H9 (cell line): ENCODE measurements around the gene HOXC10. TPM values are rescaled to one million over a fixed set of nuclear protein-coding genes. Genes with fewer than 3 reads are reported as not detected.

Experiments
- DNase-seq: peaks from one replicate; pipeline ENCODE4 v3.0.0-alpha.2; 2017
- H2AFZ ChIP-seq: one replicate; pipeline ENCODE4 v1.6.1; 2013; ENCODE audit warnings: mild to moderate bottlenecking, low read length, control low read depth, moderate library complexity
- H2AK5ac ChIP-seq: 2 replicates; pipeline ENCODE4 v1.6.1; 2013; ENCODE audit warnings: low read length, control low read depth, mixed read lengths; ENCODE audit not compliant: insufficient read length
- H2BK120ac ChIP-seq: one replicate; pipeline ENCODE4 v1.6.1; 2013; ENCODE audit warnings: low read depth, mild to moderate bottlenecking, low read length, control low read depth, inconsistent platforms; ENCODE audit not compliant: poor library complexity, severe bottlenecking
- H2BK12ac ChIP-seq: 2 replicates; pipeline ENCODE4 v1.6.1; 2013; ENCODE audit warnings: low read length, control low read depth, mixed read lengths, low read depth; ENCODE audit not compliant: insufficient read length
- H2BK15ac ChIP-seq: 2 replicates; pipeline ENCODE4 v1.6.1; 2013; ENCODE audit warnings: low read depth, low read length, control low read depth
- H2BK20ac ChIP-seq: one replicate; pipeline ENCODE4 v1.6.1; 2013; ENCODE audit warnings: low read depth, mild to moderate bottlenecking, low read length, control low read depth, inconsistent platforms; ENCODE audit not compliant: poor library complexity, severe bottlenecking
- H2BK5ac ChIP-seq: 2 replicates; pipeline ENCODE4 v1.6.1; 2013; ENCODE audit warnings: low read length, control low read depth, mixed read lengths; ENCODE audit not compliant: insufficient read length
- H3K14ac ChIP-seq: 2 replicates; pipeline ENCODE4 v1.6.1; 2013; ENCODE audit warnings: low read length, control low read depth; ENCODE audit not compliant: insufficient read depth
- H3K18ac ChIP-seq: 2 replicates; pipeline ENCODE4 v1.6.1; 2013; ENCODE audit warnings: low read depth, mild to moderate bottlenecking, mixed read lengths, low read length, control low read depth; ENCODE audit not compliant: insufficient read length
- H3K23ac ChIP-seq: 2 replicates; pipeline ENCODE4 v1.6.1; 2013; ENCODE audit warnings: low read length, control low read depth, mixed read lengths, low read depth; ENCODE audit not compliant: insufficient read length
- H3K23me2 ChIP-seq: 2 replicates; pipeline ENCODE4 v1.6.1; 2013; ENCODE audit warnings: low read depth, mild to moderate bottlenecking, mixed read lengths, low read length, control low read depth; ENCODE audit not compliant: insufficient read length, poor library complexity, severe bottlenecking
- H3K27ac ChIP-seq: 2 replicates; pipeline ENCODE4 v1.5.1; 2013; ENCODE audit warnings: low read length, control low read depth, mixed read lengths, low read depth; ENCODE audit not compliant: insufficient read length
- H3K27me3 ChIP-seq: 2 replicates; pipeline ENCODE4 v1.6.1; 2013; ENCODE audit warnings: low read length, control low read depth, inconsistent platforms; ENCODE audit not compliant: insufficient read depth
- H3K4ac ChIP-seq: 2 replicates; pipeline ENCODE4 v1.6.1; 2013; ENCODE audit warnings: low read depth, mild to moderate bottlenecking, control low read depth, inconsistent platforms, low read length, moderate library complexity
- H3K4me1 ChIP-seq: 2 replicates; pipeline ENCODE4 v1.6.1; 2013; ENCODE audit warnings: low read length, control low read depth, inconsistent platforms; ENCODE audit not compliant: insufficient read depth
- H3K4me2 ChIP-seq: 2 replicates; pipeline ENCODE4 v1.6.1; 2013; ENCODE audit warnings: low read length, control low read depth, mixed read lengths; ENCODE audit not compliant: insufficient read length, insufficient read depth
- H3K56ac ChIP-seq: 2 replicates; pipeline ENCODE4 v1.6.1; 2013; ENCODE audit warnings: low read depth, mild to moderate bottlenecking, mixed read lengths, low read length, control low read depth; ENCODE audit not compliant: insufficient read length
- H3K79me1 ChIP-seq: 2 replicates; pipeline ENCODE4 v1.6.1; 2013; ENCODE audit warnings: low read depth, mild to moderate bottlenecking, moderate library complexity, low read length, control low read depth, inconsistent platforms; ENCODE audit not compliant: insufficient read depth, poor library complexity, severe bottlenecking
- H3K79me2 ChIP-seq: 2 replicates; pipeline ENCODE4 v1.6.1; 2013; ENCODE audit warnings: low read length, control low read depth, inconsistent platforms; ENCODE audit not compliant: insufficient read depth
- H3K9ac ChIP-seq: 2 replicates; pipeline ENCODE4 v1.6.1; 2013; ENCODE audit warnings: low read length, control low read depth, mixed read lengths; ENCODE audit not compliant: insufficient read length; ENCODE audit errors: extremely low read depth
- H3K9me3 ChIP-seq: one replicate; pipeline ENCODE4 v1.6.1; 2013; ENCODE audit warnings: low read depth, low read length, inconsistent platforms; ENCODE audit not compliant: control insufficient read depth
- H3T11ph ChIP-seq: one replicate; pipeline ENCODE4 v1.6.1; 2013; ENCODE audit warnings: mild to moderate bottlenecking, low read length, control low read depth, inconsistent platforms
- H4K20me1 ChIP-seq: one replicate; pipeline ENCODE4 v1.6.1; 2013; ENCODE audit not compliant: control insufficient read depth, insufficient read length, insufficient read depth
- H4K5ac ChIP-seq: 2 replicates; pipeline ENCODE4 v1.6.1; 2013; ENCODE audit warnings: low read depth, mild to moderate bottlenecking, mixed read lengths, low read length, control low read depth; ENCODE audit not compliant: insufficient read length
- H4K8ac ChIP-seq: replicated peaks from 2 replicates; pipeline ENCODE4 v1.6.1; 2013; ENCODE audit warnings: low read length, control low read depth, mixed read lengths, low read depth; ENCODE audit not compliant: insufficient read length
- H4K91ac ChIP-seq: 2 replicates; pipeline ENCODE4 v1.6.1; 2013; ENCODE audit warnings: low read depth, mild to moderate bottlenecking, moderate library complexity, mixed read lengths, low read length, control low read depth; ENCODE audit not compliant: insufficient read length
- H3K27ac Mint-ChIP-seq, 3 experiments: 2 replicates in 2 of 3; 3 replicates in 1 of 3; pipeline ENCODE4 v1.8.0; 2020 to 2021; ENCODE audit warnings: mixed read lengths in 3 of 3, mild to moderate bottlenecking in 1 of 3, moderate library complexity in 1 of 3
- H3K27me3 Mint-ChIP-seq: 2 replicates; pipeline ENCODE4 v1.8.0; 2021; ENCODE audit warnings: low read depth, mild to moderate bottlenecking, moderate library complexity, mixed read lengths
- H3K36me3 Mint-ChIP-seq, 3 experiments: 2 replicates in 2 of 3; 3 replicates in 1 of 3; pipeline ENCODE4 v1.8.0; 2020 to 2021; ENCODE audit warnings: low read depth in 3 of 3, mixed read lengths in 3 of 3; ENCODE audit not compliant: insufficient read depth in 1 of 3
- H3K4me1 Mint-ChIP-seq, 2 experiments: 2 replicates each; pipeline ENCODE4 v1.8.0; 2020; ENCODE audit warnings: mixed read lengths in 2 of 2
- H3K4me3 Mint-ChIP-seq, 2 experiments: 2 replicates in 1 of 2; 3 replicates in 1 of 2; pipeline ENCODE4 v1.8.0; 2020 to 2021; ENCODE audit warnings: mild to moderate bottlenecking in 2 of 2, mixed read lengths in 2 of 2, moderate library complexity in 1 of 2
- H3K9me3 Mint-ChIP-seq, 2 experiments: 2 replicates in 1 of 2; 3 replicates in 1 of 2; pipeline ENCODE4 v1.8.0; 2020; ENCODE audit warnings: mild to moderate bottlenecking in 2 of 2, mixed read lengths in 2 of 2, moderate library complexity in 1 of 2
- CTCF ChIP-seq: fragments of 200-600 bp; sonication (generic); conservative IDR thresholded peaks from 3 replicates; pipeline ENCODE4 v1.8.0; 2021; ENCODE audit warnings: antibody characterized with exemption, mild to moderate bottlenecking
- WGBS: extraction: QIAGEN DNeasy Blood & Tissue Kit; methylation state at CpG from one replicate; pipeline ENCODE4 v1.1.7; 2013; ENCODE audit warnings: missing lambda C conversion rate, low lambda C conversion rate, mixed read lengths; ENCODE audit not compliant: insufficient read length; ENCODE audit errors: extremely low coverage; 5-methylcytosine and 5-hydroxymethylcytosine counted together
- total RNA-seq: library from RNA; stranded (reverse); gene quantifications from 2 replicates; pipeline ENCODE4 v1.2.1, GENCODE V29; 2021

The HOXC10 gene
- total RNA-seq, 1 experiment from 2014 or later, result not detected

DNA sequence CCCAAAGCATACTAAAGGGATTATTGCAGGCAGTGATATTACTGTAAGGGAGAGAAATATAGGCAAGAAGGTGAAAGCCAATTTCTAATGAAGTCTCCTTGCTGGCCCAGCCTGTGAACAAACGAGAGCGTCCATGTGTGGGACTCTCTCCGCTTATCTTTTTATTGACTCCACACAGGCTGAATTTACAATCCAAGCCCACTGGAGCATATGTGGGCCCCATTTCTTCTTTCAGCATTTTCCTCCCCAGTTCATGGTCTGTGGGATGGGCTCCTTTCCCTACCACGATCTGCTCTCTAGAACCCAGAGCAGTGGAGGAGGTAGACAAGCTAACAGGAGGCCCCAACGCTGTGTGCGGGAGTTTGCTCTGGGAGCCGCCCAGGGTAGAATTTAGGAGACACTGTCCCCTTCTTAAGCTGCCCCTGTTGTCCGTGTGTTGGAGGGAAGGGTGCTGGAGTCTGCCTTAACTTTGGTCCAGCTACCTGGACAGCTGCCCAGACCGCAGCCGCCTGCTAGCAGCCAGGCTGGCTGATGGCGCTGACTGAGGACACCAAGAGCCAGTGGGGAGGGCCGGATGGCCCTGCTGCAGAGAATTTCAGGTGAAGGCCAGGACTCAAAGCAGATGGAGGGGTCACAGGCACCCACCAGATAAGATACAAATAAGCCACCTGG, 15.2 kb upstream of the HOXC10 start:
- Mint-ChIP-seq H3K9me3 (peaks cover 2 to 9% of the 10 kb centered on the region in 2 experiments; a peak in 2 of 5 replicates), H3K4me3 (no peak overlapping the region), H3K36me3 (peaks cover 0 to 5% (median 1%) of the 10 kb centered on the region in 3 experiments; a peak in 2 of 7 replicates), H3K27me3 (peaks cover 100% of the 10 kb centered on the region), H3K27ac (no peak overlapping the region), H3K4me1 (peaks cover 14 to 21% of the 10 kb centered on the region in 2 experiments)
- Histone ChIP-seq H2AK5ac (no peak overlapping the region), H2BK12ac (no peak overlapping the region), H4K8ac (no peak overlapping the region), H3K4me2 (no peak overlapping the region), H4K5ac (no peak overlapping the region), H3K4ac (no peak overlapping the region), H4K20me1 (no peaks in the 10 kb centered on the region), H2AFZ (no peak overlapping the region), H3K56ac (no peak overlapping the region), H3K14ac (no peak overlapping the region), H3K18ac (no peak overlapping the region), H3T11ph (no peak overlapping the region), H3K9me3 (no peaks in the 10 kb centered on the region), H4K91ac (no peak overlapping the region), H3K79me2 (no peaks in the 10 kb centered on the region), H2BK120ac (no peak overlapping the region), H3K4me1 (no peaks in the 10 kb centered on the region), H3K23me2 (no peaks in the 10 kb centered on the region), H2BK20ac (no peak overlapping the region), H2BK5ac (no peak overlapping the region), H3K79me1 (no peaks in the 10 kb centered on the region), H3K23ac (no peak overlapping the region), H3K9ac (no peak overlapping the region), H3K27ac (no peak overlapping the region), H3K27me3 (peaks cover 95% of the 10 kb centered on the region), H2BK15ac (no peak overlapping the region)
- DNase-seq, result no peak
- TF ChIP-seq CTCF, result no peak
- WGBS, result no CpG with 5 or more reads among the region's 12 CpGs
